NCI-H748 treated with DMSO at 0.1 percent for 48 hours (cell line): ENCODE data around the gene SLC16A14.
"Not testable (repeated sequence)": the region's sequence is repeated elsewhere in the genome, so short reads cannot be mapped to it uniquely, and the experiment has no call there.

Source experiments
- DNase-seq: peaks from one replicate; lab custom pipeline; 2025; lab: John Stamatoyannopoulos, UW

SLC16A14 gene, protein sequence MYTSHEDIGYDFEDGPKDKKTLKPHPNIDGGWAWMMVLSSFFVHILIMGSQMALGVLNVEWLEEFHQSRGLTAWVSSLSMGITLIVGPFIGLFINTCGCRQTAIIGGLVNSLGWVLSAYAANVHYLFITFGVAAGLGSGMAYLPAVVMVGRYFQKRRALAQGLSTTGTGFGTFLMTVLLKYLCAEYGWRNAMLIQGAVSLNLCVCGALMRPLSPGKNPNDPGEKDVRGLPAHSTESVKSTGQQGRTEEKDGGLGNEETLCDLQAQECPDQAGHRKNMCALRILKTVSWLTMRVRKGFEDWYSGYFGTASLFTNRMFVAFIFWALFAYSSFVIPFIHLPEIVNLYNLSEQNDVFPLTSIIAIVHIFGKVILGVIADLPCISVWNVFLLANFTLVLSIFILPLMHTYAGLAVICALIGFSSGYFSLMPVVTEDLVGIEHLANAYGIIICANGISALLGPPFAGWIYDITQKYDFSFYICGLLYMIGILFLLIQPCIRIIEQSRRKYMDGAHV

GRCh38 chr2:230068651-230069055 lies at the start of gene SLC16A14:
TSS of gene SLC16A14 (minus strand) at chr2:230068924. CDS start at chr2:230059352, 9,572 bp downstream.
- DNase-seq: peak; percentile 37

GRCh38 chr2:230106771-230107170 lies 38.0 kb upstream of the SLC16A14 start:
- no peak for DNase-seq

DNA sequence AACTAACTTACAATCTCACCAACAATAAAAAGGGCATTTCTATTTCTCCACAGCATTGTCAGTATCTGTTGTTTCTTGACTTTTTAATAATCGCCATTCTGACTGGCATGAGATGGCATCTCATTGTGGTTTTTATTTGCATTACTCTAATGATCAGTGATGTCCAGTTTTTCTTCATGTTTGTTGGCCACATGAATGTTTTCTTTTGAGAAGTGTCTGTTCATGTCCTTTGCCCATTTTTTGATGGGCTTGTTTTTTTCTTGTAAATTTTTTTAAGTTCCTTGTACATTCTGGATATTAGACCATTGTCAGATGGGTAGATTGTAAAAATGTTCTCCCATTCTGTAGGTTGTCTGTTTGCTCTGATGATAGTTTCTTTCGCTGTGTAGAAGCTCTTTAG lies 33.2 kb upstream of the SLC16A14 start:
- not testable (repeated sequence) for DNase-seq

- no peak for DNase-seq
Observed at GRCh38 chr2:230097841-230098240, 29.1 kb upstream of the SLC16A14 start.

- no peak for DNase-seq
Observed at GRCh38 chr2:230097424-230097823, 28.7 kb upstream of the SLC16A14 start.

DNA sequence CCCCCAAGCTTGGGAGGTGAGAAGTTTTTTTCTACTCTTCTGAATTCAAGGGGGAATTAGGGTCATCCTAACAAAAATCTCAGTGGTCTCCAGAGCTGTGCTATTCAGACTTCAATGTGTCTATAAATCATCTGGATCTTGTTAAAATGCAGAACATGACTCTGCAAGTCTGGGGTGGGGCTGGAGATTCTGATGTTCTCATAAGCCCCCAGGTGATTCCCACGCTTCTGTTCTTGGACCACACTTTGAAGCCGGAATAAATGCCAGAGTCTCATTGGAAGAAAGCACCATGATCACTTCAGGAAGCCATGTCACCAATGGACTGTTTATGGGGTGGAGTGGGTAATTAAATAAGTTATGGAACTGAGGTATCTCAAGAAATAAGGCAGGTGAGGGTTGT lies 22.2 kb upstream of the SLC16A14 start:
- no peak for DNase-seq

DNA sequence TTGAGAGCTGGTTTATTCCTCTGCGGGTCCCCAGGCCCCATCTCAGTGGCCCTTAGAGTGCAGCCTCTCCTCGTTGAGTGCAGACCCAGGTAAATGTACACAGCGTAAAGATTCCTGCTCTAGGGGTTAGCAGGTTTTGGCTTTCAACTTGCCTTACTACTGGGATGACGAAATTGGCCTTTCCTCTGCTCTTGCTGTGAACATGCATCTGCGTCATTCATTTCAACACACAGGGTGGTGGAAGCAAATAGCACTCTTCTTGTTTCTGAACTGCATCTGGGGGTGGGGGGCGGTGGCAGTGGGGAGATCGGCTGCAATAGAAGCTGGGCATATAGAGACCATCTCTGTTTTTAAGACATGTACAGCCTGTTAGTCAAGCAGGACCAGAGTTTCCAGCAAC lies 16.5 kb upstream of the SLC16A14 start:
- DNase-seq: no peak

- no peak for DNase-seq
Observed at GRCh38 chr2:230077851-230078547, 9.3 kb upstream of the SLC16A14 start.

DNA sequence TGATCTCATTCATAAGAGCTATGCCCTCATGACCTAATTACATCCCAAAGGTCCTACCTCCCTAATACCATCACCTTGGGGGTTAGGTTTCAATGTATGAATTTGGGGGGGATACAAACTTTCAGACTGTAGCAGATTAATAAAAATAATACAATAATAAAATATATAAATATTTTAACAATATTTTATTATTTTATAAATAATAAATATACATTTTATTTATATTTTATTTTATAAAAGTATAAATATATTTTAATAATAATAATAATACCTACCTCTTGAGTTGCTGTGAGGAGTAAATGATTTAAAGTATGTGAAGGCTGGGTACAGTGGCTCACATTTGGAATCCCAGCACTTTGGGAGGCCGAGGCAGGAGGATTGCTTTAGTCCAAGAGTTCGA lies 8.1 kb upstream of the SLC16A14 start:
- DNase-seq: no peak

DNA sequence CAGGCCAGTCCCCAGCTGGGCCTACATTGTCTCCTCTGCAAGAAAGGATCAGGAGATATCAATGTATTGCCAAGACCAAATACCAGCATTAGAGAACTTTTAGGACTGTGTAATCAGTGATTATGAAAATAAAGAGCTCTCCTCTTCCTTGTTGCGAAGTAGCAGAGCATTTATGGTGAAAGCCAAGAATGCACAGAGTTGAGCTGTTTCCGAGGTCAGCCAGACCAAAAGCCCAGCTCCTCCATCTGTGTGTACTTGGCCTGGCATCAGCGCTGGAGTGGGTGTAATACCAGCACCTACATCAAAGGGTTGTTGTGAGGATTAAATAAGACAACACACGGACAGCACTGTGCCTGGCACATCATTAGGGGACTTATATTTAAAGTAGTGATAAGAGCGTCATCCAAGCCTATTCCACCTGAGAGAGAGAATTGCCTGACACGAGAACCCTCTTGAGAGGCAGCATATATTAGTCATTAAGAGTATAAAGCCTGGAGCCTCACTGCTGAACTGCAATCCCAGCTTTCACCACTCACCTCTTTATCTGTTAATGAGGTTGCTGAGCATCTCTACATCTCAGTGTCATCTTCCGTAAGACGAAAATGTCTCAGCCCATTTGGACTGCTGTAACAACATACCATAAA lies 7.4 kb upstream of the SLC16A14 start:
- no peak for DNase-seq

GRCh38 chr2:230071421-230071820 lies 2.7 kb upstream of the SLC16A14 start:
- no peak for DNase-seq

DNA sequence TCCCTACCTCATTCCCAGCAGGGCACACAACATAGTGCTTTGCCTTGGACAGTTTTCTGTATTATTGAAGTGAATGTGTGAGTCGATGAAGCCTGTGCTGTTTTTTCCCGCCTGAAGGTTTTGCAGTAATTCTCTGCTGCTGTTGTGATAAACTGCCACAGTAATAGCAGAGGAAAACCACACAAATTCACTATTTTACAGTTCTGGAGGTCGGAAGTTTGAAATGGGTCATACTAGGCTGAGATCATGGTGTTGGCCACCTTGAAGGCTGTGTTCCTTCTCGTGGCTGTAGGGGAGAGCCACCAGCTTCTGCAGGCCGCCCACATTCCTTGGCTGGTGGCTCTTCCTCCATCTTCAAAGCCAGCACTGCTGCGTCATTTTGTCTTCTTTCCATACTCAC lies 678 bp upstream of the SLC16A14 start:
- DNase-seq: no peak

DNA sequence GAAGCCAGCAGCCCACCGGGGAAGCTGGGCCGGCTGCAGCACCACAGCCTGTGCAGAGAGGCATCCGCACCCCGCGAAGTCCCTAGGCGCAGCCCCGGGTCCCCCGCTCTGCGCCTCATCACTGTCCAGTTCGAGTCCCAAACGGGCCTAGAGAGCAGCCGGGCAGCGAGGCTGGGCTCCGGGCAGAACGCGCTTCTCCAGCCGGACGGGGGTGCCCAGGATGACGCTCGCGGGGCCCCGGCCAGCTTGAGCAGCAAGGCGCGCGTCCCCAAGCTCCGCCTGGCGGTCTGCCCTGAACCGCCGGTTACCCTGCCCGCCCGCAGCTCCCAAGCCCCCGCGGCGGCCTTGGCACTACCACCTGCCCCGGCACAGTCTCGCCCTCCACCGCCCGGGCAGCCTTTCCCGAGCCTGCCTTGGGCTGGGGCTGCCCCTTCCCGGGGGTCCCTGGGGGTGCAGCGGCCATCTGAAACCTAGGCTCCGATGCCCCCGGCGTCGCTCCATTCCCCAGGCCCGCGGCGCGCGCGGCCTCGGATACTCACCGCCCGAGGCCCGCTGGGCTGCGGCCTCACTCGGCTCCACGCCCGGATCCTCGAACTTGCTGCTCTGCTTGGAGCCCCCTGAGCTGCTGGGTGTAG lies 591 bp downstream of the SLC16A14 start:
- peak; percentile 15 for DNase-seq

DNA sequence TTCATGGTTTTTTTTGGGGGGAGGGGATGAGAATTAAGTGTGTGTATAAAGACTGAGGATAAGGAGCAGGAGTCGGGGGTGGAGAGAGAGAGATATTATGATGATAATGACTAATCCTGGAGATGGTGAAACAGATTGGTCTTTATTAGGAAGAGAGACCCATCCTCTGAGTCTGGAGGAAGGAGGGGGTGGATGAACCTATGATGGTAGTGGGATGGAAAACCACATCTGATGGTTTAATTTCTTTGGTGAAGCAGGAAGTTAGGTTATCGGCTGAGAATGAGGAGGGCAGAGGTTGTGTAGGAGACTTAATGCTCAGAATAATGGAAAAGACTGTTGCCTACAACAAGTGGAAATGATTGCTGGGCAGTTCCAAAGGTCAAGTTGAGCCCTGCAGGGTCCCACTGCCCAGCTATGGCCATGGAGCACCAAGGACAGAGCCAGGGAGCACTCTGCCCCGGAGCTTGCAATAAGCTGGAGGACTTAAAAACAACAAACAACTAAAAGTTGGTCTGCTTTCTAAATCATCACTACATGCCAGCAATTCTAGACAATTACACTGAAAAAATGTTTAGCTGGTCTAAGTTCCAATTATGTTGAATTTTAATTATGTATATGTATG lies 7.9 kb downstream of the SLC16A14 start:
- DNase-seq: no peak

- DNase-seq: no peak
Observed at GRCh38 chr2:230053753-230054478, 14.8 kb downstream of the SLC16A14 start.

- no peak for DNase-seq
Observed at GRCh38 chr2:230052299-230052698, 16.4 kb downstream of the SLC16A14 start.

- no peak for DNase-seq
Observed at GRCh38 chr2:230050136-230050535, 18.6 kb downstream of the SLC16A14 start.

GRCh38 chr2:230048010-230048671 lies 20.6 kb downstream of the SLC16A14 start:
- no peak for DNase-seq

DNA sequence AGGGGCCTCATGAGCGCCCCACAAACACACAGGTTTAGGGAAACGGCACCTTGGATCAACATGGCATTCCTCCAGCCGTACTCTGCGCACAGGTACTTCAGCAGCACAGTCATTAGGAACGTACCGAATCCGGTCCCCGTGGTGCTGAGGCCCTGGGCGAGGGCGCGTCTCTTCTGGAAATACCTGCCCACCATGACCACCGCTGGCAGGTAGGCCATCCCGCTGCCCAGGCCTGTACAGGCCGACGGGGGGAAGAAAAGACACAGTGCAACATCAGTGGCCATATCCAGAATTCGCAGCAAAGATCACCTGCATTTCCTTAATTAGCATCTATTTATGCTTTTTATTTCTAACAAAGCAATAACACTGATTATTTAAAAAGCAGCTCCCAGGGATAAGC lies 22.2 kb downstream of the SLC16A14 start:
- no peak for DNase-seq

DNA sequence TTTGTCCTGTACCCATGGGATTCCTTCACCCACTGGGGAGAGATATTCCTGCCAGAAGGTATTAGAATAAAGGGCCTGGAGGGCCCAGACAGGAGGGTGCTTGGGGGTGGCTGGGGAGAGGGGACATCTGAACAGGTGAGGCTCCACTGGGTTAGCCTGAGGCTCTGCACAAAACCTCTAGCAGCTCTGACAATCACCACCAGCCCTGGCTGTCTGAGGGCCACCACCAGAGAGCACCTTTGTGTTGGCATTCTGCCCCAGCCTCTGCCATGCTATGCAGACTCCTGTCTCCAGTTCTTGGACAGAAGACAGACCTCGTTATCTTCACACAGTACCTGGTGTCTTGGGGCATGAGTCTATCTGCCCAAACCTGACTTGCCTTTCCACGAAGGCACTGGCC lies 25.3 kb downstream of the SLC16A14 start:
- no peak for DNase-seq

- DNase-seq: no peak
Observed at GRCh38 chr2:230043025-230043424, 25.7 kb downstream of the SLC16A14 start.
